Calu3 (cell line): Measurements from ENCODE around the gene RANBP17. TPM values are rescaled to one million over a fixed set of nuclear protein-coding genes. Genes with fewer than 3 reads are reported as not detected.

Source experiments
- BruUV-seq: library from RNA; stranded (reverse); fragments of 400-500 nt; replicated peaks from 2 replicates; lab custom pipeline; 2021; lab: Mats Ljungman, UMichigan
- CTCF ChIA-PET: fragments of 300-600 bp; sonication (Branson Sonifier 250); formaldehyde crosslinking; loops from one replicate; lab custom pipeline; 2022; ENCODE audit warnings: antibody characterized with exemption; lab: Charles Lee
- DNase-seq: peaks from one replicate; pipeline ENCODE4 v3.0.0; 2022
- H3K27ac Mint-ChIP-seq: one replicate; pipeline ENCODE4 v1.8.0; 2022; ENCODE audit warnings: mixed read lengths; ENCODE audit not compliant: unreplicated experiment
- H3K27me3 Mint-ChIP-seq: one replicate; pipeline ENCODE4 v1.8.0; 2022; ENCODE audit warnings: mixed read lengths; ENCODE audit not compliant: unreplicated experiment
- H3K36me3 Mint-ChIP-seq: one replicate; pipeline ENCODE4 v1.8.0; 2022; ENCODE audit warnings: mild to moderate bottlenecking, moderate library complexity, mixed read lengths; ENCODE audit not compliant: insufficient read depth, unreplicated experiment
- H3K4me1 Mint-ChIP-seq: one replicate; pipeline ENCODE4 v1.8.0; 2022; ENCODE audit warnings: mild to moderate bottlenecking, low read depth, mixed read lengths; ENCODE audit not compliant: unreplicated experiment
- H3K4me3 Mint-ChIP-seq: one replicate; pipeline ENCODE4 v1.8.0; 2022; ENCODE audit warnings: mild to moderate bottlenecking, low read depth, moderate library complexity, mixed read lengths; ENCODE audit not compliant: unreplicated experiment
- H3K9me3 Mint-ChIP-seq: one replicate; pipeline ENCODE4 v1.8.0; 2022; ENCODE audit warnings: low read depth, mixed read lengths; ENCODE audit not compliant: unreplicated experiment
- intact Hi-C: fragments of 100-400 bp; cut with micrococcal nuclease; formaldehyde crosslinking; loops from one replicate; pipeline ENCODE4 v1.10.0; 2022; ENCODE audit not compliant: unreplicated experiment
- total RNA-seq: library from RNA; stranded (reverse); gene quantifications from 2 replicates; pipeline ENCODE4 v1.2.3, GENCODE V29; 2022
- TF ChIP-seq, protein P1 (sequence below): fragments of 200-600 bp; IDR thresholded peaks from one replicate; pipeline ENCODE4 v1.8.0; 2022; ENCODE audit warnings: antibody characterized with exemption; ENCODE audit not compliant: unreplicated experiment

Gene RANBP17
- total RNA-seq, 1 experiment from 2014 or later, result 117 TPM

DNA sequence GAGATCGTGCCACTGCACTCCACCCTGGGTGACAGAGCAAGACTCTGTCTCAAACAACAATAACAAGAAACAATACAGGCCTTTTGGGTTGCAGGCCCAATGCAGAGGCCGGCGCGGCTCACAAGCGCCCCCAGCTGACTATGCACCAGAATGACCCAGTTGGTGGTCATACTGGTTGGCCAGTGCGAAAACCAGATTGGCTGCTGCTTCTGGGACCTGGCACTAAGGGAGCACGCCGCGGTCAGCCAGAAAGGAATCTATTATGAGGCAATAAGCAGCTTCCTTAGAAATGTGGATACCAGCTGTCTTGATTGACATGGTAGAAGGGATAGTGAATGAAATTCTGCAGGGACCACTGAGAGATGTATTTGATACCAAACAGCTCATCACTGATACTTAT, 35.0 kb downstream of the RANBP17 start:
- peaks cover 9% of the 10 kb centered on the region for H3K9me3 Mint-ChIP-seq

DNA sequence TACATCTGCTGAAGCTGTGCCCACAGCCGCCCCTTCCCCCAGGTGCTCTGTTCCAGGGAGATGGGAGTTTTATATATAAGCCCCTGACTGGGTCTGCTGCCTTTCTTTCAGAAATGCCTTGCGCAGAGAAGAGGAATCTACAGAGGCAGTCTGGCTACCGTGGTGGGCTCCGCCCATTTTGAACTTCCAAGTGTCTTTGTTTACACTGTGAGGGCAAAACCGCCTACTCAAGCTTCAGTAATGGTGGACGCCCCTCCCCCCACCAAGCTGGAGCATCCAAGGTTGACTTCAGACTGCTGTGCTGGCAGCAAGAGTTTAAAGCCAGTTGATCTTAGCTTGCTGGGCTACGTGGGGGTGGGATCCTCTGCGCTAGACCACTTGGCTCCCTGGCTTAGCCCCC, 41.3 kb downstream of the RANBP17 start:
- TF ChIP-seq, protein P1, sequence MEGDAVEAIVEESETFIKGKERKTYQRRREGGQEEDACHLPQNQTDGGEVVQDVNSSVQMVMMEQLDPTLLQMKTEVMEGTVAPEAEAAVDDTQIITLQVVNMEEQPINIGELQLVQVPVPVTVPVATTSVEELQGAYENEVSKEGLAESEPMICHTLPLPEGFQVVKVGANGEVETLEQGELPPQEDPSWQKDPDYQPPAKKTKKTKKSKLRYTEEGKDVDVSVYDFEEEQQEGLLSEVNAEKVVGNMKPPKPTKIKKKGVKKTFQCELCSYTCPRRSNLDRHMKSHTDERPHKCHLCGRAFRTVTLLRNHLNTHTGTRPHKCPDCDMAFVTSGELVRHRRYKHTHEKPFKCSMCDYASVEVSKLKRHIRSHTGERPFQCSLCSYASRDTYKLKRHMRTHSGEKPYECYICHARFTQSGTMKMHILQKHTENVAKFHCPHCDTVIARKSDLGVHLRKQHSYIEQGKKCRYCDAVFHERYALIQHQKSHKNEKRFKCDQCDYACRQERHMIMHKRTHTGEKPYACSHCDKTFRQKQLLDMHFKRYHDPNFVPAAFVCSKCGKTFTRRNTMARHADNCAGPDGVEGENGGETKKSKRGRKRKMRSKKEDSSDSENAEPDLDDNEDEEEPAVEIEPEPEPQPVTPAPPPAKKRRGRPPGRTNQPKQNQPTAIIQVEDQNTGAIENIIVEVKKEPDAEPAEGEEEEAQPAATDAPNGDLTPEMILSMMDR, result no peak
- BruUV-seq, result no TSS peak
- DNase-seq, result no peak
- Mint-ChIP-seq H3K9me3 (peaks cover 12% of the 10 kb centered on the region), H3K4me3 (no peak overlapping the region), H3K27me3 (no peaks in the 10 kb centered on the region), H3K27ac (no peak overlapping the region), H3K36me3 (no peaks in the 10 kb centered on the region), H3K4me1 (no peaks in the 10 kb centered on the region)
- intact Hi-C loops, result no loop called here
- CTCF ChIA-PET, result no interaction called here

More for the DNA sequence above, 35.0 kb downstream of the RANBP17 start:
- intact Hi-C loops, result no loop called here
- CTCF ChIA-PET, result no interaction called here
- Mint-ChIP-seq H3K36me3 (no peaks in the 10 kb centered on the region), H3K27me3 (no peaks in the 10 kb centered on the region), H3K27ac (no peak overlapping the region), H3K4me1 (peaks cover under 1% of the 10 kb centered on the region), H3K4me3 (no peak overlapping the region)
- no TSS peak for BruUV-seq
- TF ChIP-seq, protein P1, result peak; percentile 34
- peak; percentile 53 for DNase-seq

DNA sequence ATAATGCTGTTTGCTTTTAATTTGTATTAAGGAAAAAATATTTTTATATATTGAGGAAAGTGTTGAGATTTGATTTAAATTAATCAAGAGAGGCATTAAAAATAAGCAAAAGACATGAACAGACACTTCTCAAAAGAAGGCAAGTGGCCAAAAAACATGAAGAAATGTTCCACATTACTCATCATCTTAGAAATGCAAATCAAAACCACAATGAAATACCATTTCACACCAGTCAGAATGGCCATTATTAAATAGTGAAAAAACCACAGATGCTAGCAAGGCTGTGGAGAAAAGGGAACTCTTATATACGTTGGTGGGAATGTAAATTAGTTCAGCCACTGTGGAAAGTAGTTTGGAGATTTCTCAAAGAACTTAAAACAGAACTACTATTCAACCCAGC, 45.9 kb downstream of the RANBP17 start:
- no peaks in the 10 kb centered on the region for H3K9me3 Mint-ChIP-seq
- no peaks in the 10 kb centered on the region for H3K27me3 Mint-ChIP-seq
- H3K27ac Mint-ChIP-seq, result no peak overlapping the region
- intact Hi-C loops, result no loop called here
- H3K36me3 Mint-ChIP-seq, result peaks cover 5% of the 10 kb centered on the region
- H3K4me3 Mint-ChIP-seq, result no peak overlapping the region
- DNase-seq, result no peak
- H3K4me1 Mint-ChIP-seq, result no peaks in the 10 kb centered on the region
- CTCF ChIA-PET, result no interaction called here
- TF ChIP-seq, protein P1, result no peak
- no TSS peak for BruUV-seq

DNA sequence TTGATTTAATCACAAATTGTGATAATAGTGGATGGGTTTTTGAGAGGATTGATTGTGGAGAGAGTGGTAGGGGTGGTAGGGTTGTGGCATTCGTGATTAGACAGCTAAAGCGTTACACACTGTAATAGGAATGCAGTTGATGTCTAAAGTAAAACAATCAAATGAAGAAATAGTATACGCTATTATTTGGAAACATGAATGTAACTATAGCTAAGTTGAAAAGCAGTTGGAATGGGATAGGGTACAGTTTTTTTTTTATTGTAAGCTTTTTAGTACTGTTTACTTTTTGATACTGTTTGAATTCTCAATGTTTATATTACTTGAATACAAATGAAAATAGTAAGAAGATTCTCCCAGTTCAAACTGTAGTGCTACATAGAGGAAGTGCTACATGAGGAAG, 51.8 kb downstream of the RANBP17 start:
- CTCF ChIA-PET, result interaction anchor here (0.6 kb wide), 1 partner anchor 16 kb away, joined by 11 read pairs; no protein-coding TSS in a partner anchor
- intact Hi-C loops, result no loop called here
- DNase-seq, result no peak
- Mint-ChIP-seq H3K4me3 (no peak overlapping the region), H3K4me1 (no peaks in the 10 kb centered on the region), H3K27me3 (no peaks in the 10 kb centered on the region), H3K27ac (no peak overlapping the region), H3K36me3 (peaks cover 5% of the 10 kb centered on the region), H3K9me3 (no peaks in the 10 kb centered on the region)
- TF ChIP-seq, protein P1, result no peak
- BruUV-seq, result no TSS peak
